ENCODE results near the gene RNASE2. TPM values are rescaled to one million over a fixed set of nuclear protein-coding genes. Genes with fewer than 3 reads are reported as not detected.

RNASE2 gene
- total RNA-seq, 1 donor from 2014 or later, result not detected

DNA sequence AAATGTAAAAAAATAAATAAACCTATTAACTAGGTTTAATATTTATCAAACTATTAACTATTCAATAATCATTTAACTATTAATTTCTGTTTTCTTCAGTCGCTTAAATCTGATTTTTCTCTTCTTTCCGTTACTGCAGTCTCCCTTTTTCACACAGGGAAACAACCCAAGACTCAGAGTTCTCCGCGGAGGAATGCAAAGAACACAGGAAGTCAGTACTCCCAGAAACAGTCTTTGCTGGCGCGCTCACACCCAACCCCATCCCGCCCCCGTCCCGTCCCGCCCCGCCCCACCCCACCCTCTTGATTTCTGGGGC, 34.1 kb downstream of the RNASE2 start:
- Histone ChIP-seq H3K4me3 (peak overlapping the region; percentile 88 to 97), H3K4me1 (peaks cover 27 to 38% of the 10 kb centered on the region in 2 donors), H3K9me3 (no peaks in the 10 kb centered on the region), H3K36me3 (peaks cover 24 to 30% of the 10 kb centered on the region in 2 donors), H3K27ac (peak overlapping the region; percentile 88 to 94), H3K27me3 (no peaks in the 10 kb centered on the region)
- intact Hi-C loops (cut with DNase I), result loop anchor here (1.0 to 10.0 kb wide), 7 partner anchors 36 to 657 kb away; partner anchors contain the start of genes CCNB1IP1, HNRNPC, NDRG2 and SUPT16H
- TF ChIP-seq, protein P1, sequence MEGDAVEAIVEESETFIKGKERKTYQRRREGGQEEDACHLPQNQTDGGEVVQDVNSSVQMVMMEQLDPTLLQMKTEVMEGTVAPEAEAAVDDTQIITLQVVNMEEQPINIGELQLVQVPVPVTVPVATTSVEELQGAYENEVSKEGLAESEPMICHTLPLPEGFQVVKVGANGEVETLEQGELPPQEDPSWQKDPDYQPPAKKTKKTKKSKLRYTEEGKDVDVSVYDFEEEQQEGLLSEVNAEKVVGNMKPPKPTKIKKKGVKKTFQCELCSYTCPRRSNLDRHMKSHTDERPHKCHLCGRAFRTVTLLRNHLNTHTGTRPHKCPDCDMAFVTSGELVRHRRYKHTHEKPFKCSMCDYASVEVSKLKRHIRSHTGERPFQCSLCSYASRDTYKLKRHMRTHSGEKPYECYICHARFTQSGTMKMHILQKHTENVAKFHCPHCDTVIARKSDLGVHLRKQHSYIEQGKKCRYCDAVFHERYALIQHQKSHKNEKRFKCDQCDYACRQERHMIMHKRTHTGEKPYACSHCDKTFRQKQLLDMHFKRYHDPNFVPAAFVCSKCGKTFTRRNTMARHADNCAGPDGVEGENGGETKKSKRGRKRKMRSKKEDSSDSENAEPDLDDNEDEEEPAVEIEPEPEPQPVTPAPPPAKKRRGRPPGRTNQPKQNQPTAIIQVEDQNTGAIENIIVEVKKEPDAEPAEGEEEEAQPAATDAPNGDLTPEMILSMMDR (IDR thresholded peaks at IDR 0.05), result no peak
- DNase-seq (ENCODE audit: low spot score in 2 of 2), result no peak

GRCh38 chr14:20989787-20990600, 34.7 kb downstream of the RNASE2 start, which contains the start of gene METTL17:
METTL17 (plus strand) TSS chr14:20989980; CDS start chr14:20990003, 23 bp downstream.
- Histone ChIP-seq H3K27ac (peak within 1 kb of the TSS; percentile 88 to 94), H3K9me3 (no peaks in the 10 kb centered on the region), H3K4me3 (peak within 1 kb of the TSS; percentile 88 to 97), H3K4me1 (peaks cover 27 to 38% of the 10 kb centered on the region in 2 donors), H3K27me3 (no peaks in the 10 kb centered on the region), H3K36me3 (peaks cover 30 to 36% of the 10 kb centered on the region in 2 donors)
- TF ChIP-seq, protein P1 (IDR thresholded peaks at IDR 0.05), result no peak
- peak; percentile 65 to 97 for DNase-seq (ENCODE audit: low spot score in 2 of 2)
- intact Hi-C loops (cut with DNase I), result loop anchor here (1.0 to 10.0 kb wide), 7 partner anchors 35 to 658 kb away; partner anchors contain the start of genes CCNB1IP1, HNRNPC, NDRG2 and SUPT16H

DNA sequence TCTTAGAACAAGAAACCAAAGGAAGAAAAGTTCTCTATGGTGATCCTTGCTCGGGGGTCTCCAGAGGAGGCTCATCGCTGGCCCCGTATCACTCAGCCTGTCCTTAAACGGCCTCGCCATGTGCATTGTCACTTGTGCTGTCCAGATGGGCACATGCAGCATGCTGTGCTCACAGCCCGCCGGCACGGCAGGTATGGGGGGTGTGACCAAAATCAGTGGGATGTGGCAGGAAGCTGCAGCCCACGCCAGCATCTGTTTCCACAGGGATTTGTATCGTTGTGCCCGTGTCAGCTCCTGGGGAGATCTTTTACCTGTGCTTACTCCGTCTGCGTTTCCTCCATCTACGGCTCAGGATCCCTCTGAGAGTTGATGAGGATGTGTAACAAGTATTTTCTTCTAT, 41.2 kb downstream of the RNASE2 start:
- Histone ChIP-seq H3K27ac (no peak overlapping the region), H3K4me1 (peaks cover 0 to 6% of the 10 kb centered on the region in 2 donors), H3K4me3 (no peak overlapping the region), H3K36me3 (peaks cover 48 to 56% of the 10 kb centered on the region in 2 donors), H3K27me3 (no peaks in the 10 kb centered on the region), H3K9me3 (no peaks in the 10 kb centered on the region)
- intact Hi-C loops (cut with DNase I), result no loop called here
- TF ChIP-seq, protein P1 (IDR thresholded peaks at IDR 0.05), result no peak
- no peak for DNase-seq (ENCODE audit: low spot score in 2 of 2)

DNA sequence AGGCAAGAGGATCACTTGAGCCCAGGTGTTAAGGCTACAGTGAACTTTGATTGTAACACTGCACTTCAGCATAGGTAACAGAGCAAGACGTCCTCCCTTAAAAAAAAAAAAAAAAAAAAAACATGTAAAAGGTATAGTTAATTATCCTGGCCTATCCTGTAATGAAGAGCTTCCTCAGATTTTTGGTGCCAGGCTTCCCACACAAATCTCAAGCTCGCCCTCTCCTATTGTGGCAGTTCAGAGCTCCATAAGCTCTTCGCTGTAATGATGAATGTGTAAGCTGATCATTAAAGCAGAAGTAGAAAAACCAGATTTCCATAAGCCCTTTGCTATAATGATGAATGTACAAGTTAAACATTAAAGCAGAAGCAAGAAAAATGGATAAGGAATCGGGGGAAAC, 41.8 kb downstream of the RNASE2 start:
- Histone ChIP-seq H3K4me1 (no peaks in the 10 kb centered on the region), H3K27me3 (no peaks in the 10 kb centered on the region), H3K9me3 (no peaks in the 10 kb centered on the region), H3K4me3 (no peak overlapping the region), H3K27ac (no peak overlapping the region), H3K36me3 (peaks cover 47 to 50% of the 10 kb centered on the region in 2 donors)
- intact Hi-C loops (cut with DNase I), result no loop called here
- no peak for DNase-seq (ENCODE audit: low spot score in 2 of 2)
- TF ChIP-seq, protein P1 (IDR thresholded peaks at IDR 0.05), result no peak

- intact Hi-C loops (cut with DNase I), result no loop called here
- TF ChIP-seq, protein P1 (IDR thresholded peaks at IDR 0.05), result no peak
- DNase-seq (ENCODE audit: low spot score in 2 of 2), result no peak
- H3K27me3 ChIP-seq, result no peaks in the 10 kb centered on the region
- no peak overlapping the region for H3K27ac ChIP-seq
- no peak overlapping the region for H3K4me3 ChIP-seq
- H3K4me1 ChIP-seq, result no peaks in the 10 kb centered on the region
- no peaks in the 10 kb centered on the region for H3K9me3 ChIP-seq
- H3K36me3 ChIP-seq, result peaks cover 42 to 46% of the 10 kb centered on the region in 2 donors
Measured at GRCh38 chr14:20997564-20997963, 42.3 kb downstream of the RNASE2 start.
